Mammary epithelial cell (primary cell): ENCODE results near the gene KNSTRN.

Experiments
- CTCF ChIP-seq, 2 donors: IDR thresholded peaks in 1 of 2; conservative IDR thresholded peaks in 1 of 2; 2 replicates each; pipeline ENCODE4 v1.5.1; 2011 to 2012; ENCODE audit warnings: inconsistent platforms in 2 of 2, low read length in 2 of 2, mild to moderate bottlenecking in 2 of 2, control low read depth in 1 of 2, low read depth in 1 of 2; ENCODE audit not compliant: insufficient read depth in 1 of 2; ENCODE audit errors: extremely low read depth in 1 of 2
- EZH2 ChIP-seq: IDR thresholded peaks from 2 replicates; pipeline ENCODE4 v1.6.1; 2012; ENCODE audit warnings: low read length, inconsistent platforms, borderline replicate concordance

DNA sequence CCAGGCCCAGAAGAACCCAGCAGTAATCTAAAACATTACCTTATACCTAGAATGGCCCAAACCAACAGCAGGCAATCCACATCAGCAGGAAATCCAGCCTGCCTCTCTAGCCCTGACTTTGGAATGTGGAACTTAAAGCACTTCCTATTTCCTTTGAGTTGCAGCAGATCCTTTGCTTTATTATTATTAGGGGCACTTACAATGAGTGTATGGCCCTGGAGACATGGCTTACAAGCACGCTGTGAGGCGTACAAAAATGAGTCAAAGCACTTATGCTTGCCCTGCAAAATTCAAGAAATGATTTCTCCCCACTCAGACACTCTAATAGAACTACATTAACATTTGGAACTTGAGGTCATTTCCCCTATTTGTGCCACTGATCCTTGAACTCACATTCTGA, 9.5 kb upstream of the KNSTRN start:
- TF ChIP-seq CTCF (conservative IDR thresholded peaks at IDR 0.05 in 1 of 2, IDR thresholded peaks at IDR 0.05 in 1 of 2; ENCODE audit: extremely low read depth in 1 of 2, insufficient read depth in 1 of 2, low read depth in 1 of 2, low read length in 2 of 2) (no peak), EZH2 (no peak)
